ENCODE results near the gene CABLES1. TPM values are rescaled to one million over a fixed set of nuclear protein-coding genes. Genes with fewer than 3 reads are reported as not detected.

CABLES1 gene
- polyA plus RNA-seq, 1 experiment, result 5.4 TPM

DNA sequence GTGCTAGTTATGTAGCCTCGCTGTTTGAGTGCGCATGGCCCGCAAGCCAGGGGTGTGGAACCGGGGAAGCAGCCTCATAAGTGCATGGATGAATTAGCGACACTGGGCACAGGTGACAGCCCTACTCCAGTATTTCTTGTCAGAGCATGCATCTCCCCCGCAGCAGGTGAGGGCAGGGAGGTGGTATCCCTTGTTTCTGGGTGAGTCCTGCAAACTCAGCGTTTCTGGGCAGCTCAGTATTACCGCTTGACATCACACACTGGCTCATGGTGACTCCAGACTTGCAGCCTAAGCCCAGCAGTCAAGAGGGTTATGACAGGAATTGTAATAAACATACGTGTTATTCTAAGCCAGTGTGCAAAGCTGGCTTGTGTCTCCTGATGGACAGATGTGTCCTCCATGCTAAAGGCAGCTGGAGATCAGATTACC is 2.5 kb downstream of the CABLES1 start:
- Histone ChIP-seq H3K36me3 (ENCODE audit: control insufficient read depth, insufficient read depth, low read length) (no peaks in the 10 kb centered on the region), H3K4me3 (ENCODE audit: low read depth, low read length) (no peak overlapping the region), H3K27me3 (ENCODE audit: control insufficient read depth, insufficient read depth, low read length) (no peaks in the 10 kb centered on the region)
- CTCF ChIA-PET, result interaction anchor here (0.7 to 1.5 kb wide), 2 partner anchors 18 to 221 kb away, joined by 3 to 4 read pairs; no protein-coding TSS in a partner anchor
- TF ChIP-seq, protein P1, sequence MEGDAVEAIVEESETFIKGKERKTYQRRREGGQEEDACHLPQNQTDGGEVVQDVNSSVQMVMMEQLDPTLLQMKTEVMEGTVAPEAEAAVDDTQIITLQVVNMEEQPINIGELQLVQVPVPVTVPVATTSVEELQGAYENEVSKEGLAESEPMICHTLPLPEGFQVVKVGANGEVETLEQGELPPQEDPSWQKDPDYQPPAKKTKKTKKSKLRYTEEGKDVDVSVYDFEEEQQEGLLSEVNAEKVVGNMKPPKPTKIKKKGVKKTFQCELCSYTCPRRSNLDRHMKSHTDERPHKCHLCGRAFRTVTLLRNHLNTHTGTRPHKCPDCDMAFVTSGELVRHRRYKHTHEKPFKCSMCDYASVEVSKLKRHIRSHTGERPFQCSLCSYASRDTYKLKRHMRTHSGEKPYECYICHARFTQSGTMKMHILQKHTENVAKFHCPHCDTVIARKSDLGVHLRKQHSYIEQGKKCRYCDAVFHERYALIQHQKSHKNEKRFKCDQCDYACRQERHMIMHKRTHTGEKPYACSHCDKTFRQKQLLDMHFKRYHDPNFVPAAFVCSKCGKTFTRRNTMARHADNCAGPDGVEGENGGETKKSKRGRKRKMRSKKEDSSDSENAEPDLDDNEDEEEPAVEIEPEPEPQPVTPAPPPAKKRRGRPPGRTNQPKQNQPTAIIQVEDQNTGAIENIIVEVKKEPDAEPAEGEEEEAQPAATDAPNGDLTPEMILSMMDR (IDR thresholded peaks at IDR 0.05; ENCODE audit: insufficient read depth, low read depth, low read length), result no peak
- no peak for DNase-seq (ENCODE audit: low read depth)
- POLR2A ChIA-PET, result no interaction called here

DNA sequence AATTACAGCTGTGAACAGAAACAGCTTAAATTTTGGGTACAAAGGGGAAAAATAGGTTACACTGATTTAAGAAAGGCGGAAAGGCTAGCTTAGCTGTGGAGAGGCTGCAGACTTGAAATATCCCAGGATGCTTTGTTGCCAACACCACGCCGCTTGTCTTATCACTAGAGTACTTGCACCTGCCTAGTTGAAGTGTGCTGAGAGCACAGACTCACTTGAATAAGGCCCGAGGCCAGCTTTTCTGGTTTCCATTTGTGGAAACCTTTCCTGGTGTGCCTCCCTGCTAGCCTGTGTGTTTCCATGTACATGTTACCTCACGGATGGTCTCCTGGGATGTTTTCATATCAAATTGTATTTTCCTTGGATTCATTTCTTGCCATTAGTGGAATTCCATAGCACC is 3.2 kb downstream of the CABLES1 start:
- Histone ChIP-seq H3K4me3 (ENCODE audit: low read depth, low read length) (no peak overlapping the region), H3K36me3 (ENCODE audit: control insufficient read depth, insufficient read depth, low read length) (no peaks in the 10 kb centered on the region), H3K27me3 (ENCODE audit: control insufficient read depth, insufficient read depth, low read length) (no peaks in the 10 kb centered on the region)
- DNase-seq (ENCODE audit: low read depth), result no peak
- ChIA-PET CTCF (interaction anchor here (0.7 to 1.5 kb wide), 2 partner anchors 17 to 220 kb away, joined by 3 to 4 read pairs; no protein-coding TSS in a partner anchor), POLR2A (no interaction called here)
- TF ChIP-seq, protein P1 (IDR thresholded peaks at IDR 0.05; ENCODE audit: insufficient read depth, low read depth, low read length), result no peak

DNA sequence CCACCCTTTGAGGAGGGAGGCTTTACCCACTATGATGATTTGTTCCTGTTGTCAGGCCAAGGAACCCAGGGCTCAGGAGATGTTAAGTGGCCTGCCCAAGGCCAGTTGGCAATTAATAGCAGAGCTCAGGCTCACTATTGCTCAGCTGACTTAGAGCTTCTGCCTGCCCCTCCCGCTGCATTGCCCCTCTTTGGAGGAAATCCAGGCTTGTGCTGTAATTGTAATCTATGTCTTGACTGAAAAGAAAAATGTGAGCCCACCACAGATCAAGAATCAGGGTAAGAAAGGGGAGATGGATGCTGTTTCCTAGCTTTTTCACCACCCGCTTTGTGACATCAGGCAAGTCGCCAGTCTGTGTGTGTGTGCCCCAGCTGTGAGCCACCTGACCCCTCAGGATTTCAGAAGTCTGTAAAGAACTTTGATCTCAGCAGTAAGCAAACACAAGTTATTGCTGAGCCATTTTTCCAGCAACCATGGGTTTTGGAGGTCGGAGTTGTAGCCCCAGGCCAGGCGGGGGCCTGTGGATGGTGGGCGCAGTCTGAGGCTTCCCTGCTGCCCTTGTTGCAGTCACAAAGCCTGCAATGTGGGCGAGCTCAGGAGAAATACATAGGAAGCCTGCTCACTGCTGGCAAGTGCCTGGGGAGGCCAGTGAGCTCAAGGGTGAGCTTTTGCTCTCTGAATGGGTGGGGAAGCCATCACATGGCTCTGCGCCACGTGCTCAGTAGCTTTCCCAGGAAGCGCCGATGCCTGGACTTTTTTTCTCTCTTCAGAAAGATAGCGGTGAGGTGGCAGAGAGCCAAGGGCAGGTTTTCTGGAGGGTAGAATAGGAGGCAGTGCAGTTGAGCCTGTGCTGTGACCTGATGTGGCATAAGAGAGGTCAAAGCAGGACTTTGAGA is 6.1 kb downstream of the CABLES1 start:
- CTCF ChIA-PET, result interaction anchor here (0.6 to 1.6 kb wide), 4 partner anchors 10 to 101 kb away, joined by 3 read pairs; no protein-coding TSS in a partner anchor
- no peaks in the 10 kb centered on the region for H3K27me3 ChIP-seq (ENCODE audit: control insufficient read depth, insufficient read depth, low read length)

DNA sequence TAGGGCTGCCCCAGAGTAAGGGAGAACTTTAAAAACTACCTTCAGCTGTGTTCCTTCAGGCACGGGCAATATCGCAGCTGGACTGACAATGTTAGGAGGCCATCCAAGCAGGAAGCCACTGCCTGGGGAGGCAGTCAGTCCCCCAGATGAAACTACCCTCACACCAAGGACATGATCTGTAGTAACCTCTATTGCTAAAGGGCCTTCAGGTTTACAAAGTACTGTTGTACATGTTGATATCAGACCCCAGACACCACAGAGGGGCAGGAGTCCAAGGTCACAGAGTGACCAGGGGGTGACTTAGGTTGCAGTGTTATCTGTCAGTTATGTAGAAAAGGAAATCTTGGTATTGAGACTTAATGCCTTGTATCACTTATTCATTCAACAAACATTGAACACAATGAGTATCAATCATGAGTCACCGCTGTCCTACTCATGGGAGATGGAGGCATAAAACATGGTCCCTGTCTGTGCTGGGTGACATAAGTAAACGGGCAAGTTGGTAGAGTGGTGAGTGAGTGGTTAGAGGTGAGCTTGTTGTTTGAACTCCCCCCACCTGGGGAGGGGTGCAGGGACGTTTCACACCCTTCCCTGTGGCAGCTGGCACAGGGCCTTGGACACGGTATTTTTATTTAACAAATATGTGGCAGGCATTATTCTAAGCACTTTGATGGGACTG is 7.1 kb downstream of the CABLES1 start:
- POLR2A ChIA-PET, result no interaction called here
- DNase-seq (ENCODE audit: low read depth), result no peak

More for the DNA sequence above, 6.1 kb downstream of the CABLES1 start:
- Histone ChIP-seq H3K4me3 (ENCODE audit: low read depth, low read length) (no peak overlapping the region), H3K36me3 (ENCODE audit: control insufficient read depth, insufficient read depth, low read length) (no peaks in the 10 kb centered on the region)
- DNase-seq (ENCODE audit: low read depth), result no peak
- POLR2A ChIA-PET, result no interaction called here
- TF ChIP-seq, protein P1 (IDR thresholded peaks at IDR 0.05; ENCODE audit: insufficient read depth, low read depth, low read length), result no peak

More for the DNA sequence above, 7.1 kb downstream of the CABLES1 start:
- TF ChIP-seq, protein P1 (IDR thresholded peaks at IDR 0.05; ENCODE audit: insufficient read depth, low read depth, low read length), result no peak
- Histone ChIP-seq H3K27me3 (ENCODE audit: control insufficient read depth, insufficient read depth, low read length) (no peaks in the 10 kb centered on the region), H3K4me3 (ENCODE audit: low read depth, low read length) (no peak overlapping the region), H3K36me3 (ENCODE audit: control insufficient read depth, insufficient read depth, low read length) (no peaks in the 10 kb centered on the region)
- CTCF ChIA-PET, result interaction anchor here (0.6 to 1.6 kb wide), 2 partner anchors 11 to 100 kb away, joined by 3 read pairs; no protein-coding TSS in a partner anchor
